ENCODE measurements around the gene CCN2.

The CCN2 gene

GRCh38 chr6:131963063-131963462, 11.9 kb upstream of the CCN2 start:
- no peak for DNase-seq

DNA sequence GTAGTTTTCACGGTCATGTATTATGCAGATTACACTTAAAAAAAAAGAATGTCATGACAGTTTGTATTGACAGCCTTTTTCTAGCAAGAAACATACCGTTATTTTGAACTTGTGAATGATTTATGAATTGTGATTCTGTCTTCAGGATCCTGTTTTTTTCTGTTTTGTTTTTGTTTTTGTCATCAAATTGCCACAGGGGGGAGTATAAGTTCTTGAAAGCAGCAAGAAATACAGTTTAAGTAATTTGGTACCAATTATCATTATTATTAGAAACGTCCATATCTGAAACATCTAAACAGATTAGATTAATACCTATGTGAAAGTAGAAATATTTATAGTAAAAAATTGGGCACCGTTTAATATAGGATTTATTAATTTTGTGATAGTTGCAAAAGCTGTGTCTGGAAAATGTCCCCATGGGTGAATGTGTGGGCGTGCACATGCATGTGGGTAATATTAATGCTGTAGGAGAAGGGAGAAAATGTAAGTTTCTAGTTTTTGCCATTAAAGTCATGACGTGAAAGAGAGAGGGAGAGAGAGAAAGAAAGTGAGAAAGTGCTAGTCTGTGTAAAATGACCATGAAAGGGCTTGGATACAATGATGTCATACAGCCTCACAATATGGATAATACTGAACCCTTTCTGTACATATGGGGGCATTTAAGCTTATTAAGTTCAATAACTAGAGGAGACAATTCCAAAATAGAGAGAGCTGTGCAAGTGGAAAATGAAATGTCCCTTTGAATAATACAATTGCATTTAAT, 9.4 kb upstream of the CCN2 start:
- no peak for DNase-seq

DNA sequence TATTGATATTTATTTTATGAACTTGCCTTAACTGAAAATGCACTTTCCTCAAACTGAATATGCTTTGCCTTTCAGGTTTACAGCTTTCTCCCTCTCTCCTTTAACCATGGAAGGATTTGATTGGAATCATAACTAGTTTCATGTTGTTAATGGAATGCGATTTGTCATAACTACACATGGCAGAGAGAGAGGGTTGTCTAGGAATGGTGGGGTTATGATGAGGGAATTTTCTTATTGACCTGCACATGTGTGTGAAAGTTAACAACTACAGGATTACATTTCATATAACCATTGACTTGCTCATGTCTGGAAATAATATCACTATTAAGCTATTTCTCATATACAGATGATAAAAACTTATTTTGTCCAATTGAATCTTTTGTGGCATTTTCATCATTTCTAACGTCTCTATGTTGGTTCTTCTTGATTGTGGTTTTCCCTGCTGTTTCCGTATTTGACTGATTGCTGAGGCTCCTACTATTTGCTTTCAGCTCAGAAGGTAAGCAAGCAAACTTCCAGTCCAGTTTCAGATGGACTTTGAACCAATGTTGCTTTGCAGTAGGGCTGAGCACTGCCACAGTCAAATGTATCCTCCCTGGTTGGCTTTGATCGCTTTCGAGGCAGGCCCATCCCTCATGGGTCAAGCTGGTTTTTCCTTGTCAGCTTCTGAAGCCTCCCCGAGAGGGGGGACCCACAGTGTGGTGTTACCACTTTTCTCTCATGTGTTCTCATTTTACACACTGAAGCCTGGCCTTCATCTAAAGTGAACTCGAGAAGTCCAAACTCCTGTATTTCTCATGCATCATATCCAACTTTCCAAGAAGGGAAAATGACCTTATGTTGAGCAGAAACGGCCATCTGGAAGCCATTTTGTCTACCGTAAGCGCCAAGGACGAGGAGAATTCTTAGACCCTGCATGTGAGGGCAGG, 7.6 kb upstream of the CCN2 start:
- DNase-seq: no peak

DNA sequence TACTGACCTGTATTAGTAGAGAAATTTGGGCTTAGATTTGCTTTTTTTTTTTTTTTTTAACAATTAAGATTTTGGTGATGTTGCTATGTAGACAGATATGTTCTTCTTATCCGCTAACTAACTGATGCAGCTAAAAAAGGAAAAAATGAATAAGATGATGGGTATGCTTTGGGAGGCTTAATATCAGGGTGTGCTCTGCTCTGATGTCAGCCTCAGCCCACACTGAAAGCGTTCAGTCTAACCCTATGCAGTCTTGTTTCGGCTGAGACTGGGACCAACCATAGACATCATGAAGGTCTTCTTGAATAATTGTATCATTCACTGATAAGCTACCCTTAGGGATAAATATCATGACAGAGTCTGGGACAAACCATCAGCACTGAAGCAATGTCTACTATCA, 6.9 kb upstream of the CCN2 start:
- no peak for DNase-seq

DNA sequence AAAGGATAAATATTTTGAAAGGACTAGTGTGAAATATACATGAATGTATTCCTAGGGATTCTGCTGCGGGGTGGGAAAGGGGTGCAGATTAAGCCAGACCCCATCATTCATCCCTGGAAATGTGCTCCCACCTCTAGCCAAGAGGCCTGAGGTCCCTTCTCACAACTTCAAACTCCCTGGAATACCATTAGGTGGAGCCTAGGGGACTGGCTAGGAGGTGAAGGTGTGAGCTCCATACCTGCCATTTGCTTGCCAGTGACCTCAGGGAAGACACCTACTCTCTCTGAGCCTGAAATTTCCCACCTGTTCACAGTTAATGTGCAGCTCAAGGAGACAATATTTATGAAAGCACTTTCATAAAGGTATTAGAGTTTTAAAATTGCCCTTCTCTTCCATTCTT, 4.7 kb upstream of the CCN2 start:
- DNase-seq: no peak

- no peak for DNase-seq
Observed at GRCh38 chr6:131955192-131955591, 4.0 kb upstream of the CCN2 start.

- no peak for DNase-seq
Observed at GRCh38 chr6:131954775-131955107, 3.6 kb upstream of the CCN2 start.

GRCh38 chr6:131954059-131954774, 3.0 kb upstream of the CCN2 start:
- no peak for DNase-seq

- no peak for DNase-seq
Observed at GRCh38 chr6:131952886-131953509, 1.8 kb upstream of the CCN2 start.

DNA sequence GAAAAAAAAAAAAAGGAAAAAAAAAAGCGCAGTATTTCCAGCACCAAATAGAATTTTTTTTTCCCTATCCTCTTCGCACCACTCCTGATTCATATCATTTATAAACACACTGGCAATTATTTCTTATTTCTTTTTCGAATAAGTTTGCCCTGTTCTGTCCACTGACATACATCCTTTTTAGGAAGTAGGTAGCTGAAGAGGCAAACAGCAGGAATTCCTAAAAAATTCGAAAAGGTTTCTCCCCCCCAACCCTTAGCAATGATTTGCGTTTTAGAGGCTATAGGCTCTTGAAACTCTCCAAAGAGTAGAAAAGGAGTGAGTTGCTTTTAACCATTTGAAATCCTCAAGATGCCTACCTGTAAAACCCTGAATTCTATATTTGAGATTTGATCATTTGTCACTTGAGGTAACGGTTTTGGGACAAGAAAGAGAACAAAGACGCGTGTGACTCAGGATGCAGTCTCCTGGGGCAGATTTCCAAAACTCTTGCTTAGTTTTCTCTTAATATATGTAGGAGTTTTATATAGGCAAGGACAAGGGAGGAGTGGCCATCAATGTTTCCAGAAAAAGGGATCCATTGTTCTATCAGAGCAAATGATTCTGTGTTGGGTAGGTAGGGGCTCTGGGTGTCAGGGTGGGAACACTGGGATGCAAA, 531 bp upstream of the CCN2 start:
- DNase-seq: no peak

GRCh38 chr6:131949909-131950766, 1.0 kb downstream of the CCN2 start:
- no peak for DNase-seq

GRCh38 chr6:131949620-131949908, 1.6 kb downstream of the CCN2 start:
- DNase-seq: no peak

DNA sequence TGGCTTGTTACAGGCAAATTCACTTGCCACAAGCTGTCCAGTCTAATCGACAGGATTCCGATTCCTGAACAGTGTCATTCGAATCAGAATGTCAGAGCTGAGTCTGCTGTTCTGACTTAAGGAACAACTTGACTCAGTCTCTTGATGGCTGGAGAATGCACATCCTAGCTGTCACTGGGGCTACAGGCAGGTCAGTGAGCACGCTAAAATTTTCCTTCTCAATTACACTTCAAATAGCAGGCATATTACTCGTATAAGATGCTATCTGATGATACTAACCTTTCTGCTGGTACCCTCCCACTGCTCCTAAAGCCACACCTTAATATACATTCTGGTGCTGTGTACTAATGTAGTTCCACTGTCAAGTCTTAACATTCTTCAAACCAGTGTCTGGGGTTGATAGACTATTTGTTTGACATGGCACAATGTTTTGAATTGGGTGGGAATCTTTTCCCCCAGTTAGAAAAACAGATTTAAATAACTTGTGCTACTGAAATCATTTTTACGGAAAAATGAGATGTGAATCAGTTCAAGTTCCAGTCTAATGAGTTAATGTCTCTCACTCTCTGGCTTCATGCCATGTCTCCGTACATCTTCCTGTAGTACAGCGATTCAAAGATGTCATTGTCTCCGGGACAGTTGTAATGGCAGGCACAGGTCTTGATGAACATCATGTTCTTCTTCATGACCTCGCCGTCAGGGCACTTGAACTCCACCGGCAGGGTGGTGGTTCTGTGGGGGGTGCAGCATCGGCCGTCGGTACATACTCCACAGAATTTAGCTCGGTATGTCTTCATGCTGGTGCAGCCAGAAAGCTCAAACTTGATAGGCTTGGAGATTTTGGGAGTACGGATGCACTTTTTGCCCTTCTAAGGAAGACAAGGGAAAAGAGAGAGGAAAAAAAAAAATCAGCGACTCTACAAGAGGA, 2.2 kb downstream of the CCN2 start:
- no peak for DNase-seq

- no peak for DNase-seq
Observed at GRCh38 chr6:131947986-131948661, 3.0 kb downstream of the CCN2 start.

- no peak for DNase-seq
Observed at GRCh38 chr6:131946992-131947955, 3.9 kb downstream of the CCN2 start.

- DNase-seq: no peak
Observed at GRCh38 chr6:131946404-131946991, 4.7 kb downstream of the CCN2 start.

DNA sequence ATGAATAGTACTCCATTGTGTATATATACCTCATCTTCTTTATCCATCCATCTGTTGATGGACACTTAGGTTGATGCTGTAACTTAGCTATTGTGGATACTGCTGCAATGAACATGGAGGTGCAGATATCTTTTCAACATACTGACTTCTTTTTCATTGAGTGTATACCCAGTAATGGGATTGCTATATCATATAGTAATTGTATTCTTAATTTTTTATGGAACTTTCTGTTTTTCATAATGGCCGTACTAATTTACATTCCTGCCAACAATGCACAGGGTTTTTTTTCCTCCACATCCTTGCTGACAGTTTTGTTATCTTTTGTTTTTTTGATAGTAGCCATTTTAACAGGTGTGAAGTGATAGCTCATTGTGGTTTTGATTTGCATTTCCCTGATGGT, 5.2 kb downstream of the CCN2 start:
- no peak for DNase-seq
